GM18858 (cell line): ENCODE results near the gene DYNLT4.
"Not testable (repeated sequence)": the region's sequence is repeated elsewhere in the genome, so short reads cannot be mapped to it uniquely, and the experiment has no call there.

Experiments used
- ATAC-seq: cut with Tn5 transposase; IDR thresholded peaks from one replicate; pipeline ENCODE4 v1.9.1; 2021; ENCODE audit not compliant: unreplicated experiment

Gene DYNLT4

GRCh38 chr1:44810762-44811105 lies 3.6 kb upstream of the DYNLT4 start:
- ATAC-seq = not testable (repeated sequence)

GRCh38 chr1:44810101-44810761 lies 3.1 kb upstream of the DYNLT4 start:
- no peak for ATAC-seq

- peak; percentile 35 for ATAC-seq
Measured at GRCh38 chr1:44808938-44809917, 2.1 kb upstream of the DYNLT4 start.

- ATAC-seq = no peak
Measured at GRCh38 chr1:44808063-44808937, 1.1 kb upstream of the DYNLT4 start, which contains the start of gene BTBD19. Gene BTBD19 (plus strand): TSS chr1:44808523. CDS start chr1:44808821, 298 bp downstream.

GRCh38 chr1:44807364-44808062 lies 362 bp upstream of the DYNLT4 start:
- ATAC-seq = no peak

- ATAC-seq = no peak
Measured at GRCh38 chr1:44806025-44806703, 987 bp downstream of the DYNLT4 start.

GRCh38 chr1:44805311-44806024 lies 1.7 kb downstream of the DYNLT4 start:
- ATAC-seq = no peak

DNA sequence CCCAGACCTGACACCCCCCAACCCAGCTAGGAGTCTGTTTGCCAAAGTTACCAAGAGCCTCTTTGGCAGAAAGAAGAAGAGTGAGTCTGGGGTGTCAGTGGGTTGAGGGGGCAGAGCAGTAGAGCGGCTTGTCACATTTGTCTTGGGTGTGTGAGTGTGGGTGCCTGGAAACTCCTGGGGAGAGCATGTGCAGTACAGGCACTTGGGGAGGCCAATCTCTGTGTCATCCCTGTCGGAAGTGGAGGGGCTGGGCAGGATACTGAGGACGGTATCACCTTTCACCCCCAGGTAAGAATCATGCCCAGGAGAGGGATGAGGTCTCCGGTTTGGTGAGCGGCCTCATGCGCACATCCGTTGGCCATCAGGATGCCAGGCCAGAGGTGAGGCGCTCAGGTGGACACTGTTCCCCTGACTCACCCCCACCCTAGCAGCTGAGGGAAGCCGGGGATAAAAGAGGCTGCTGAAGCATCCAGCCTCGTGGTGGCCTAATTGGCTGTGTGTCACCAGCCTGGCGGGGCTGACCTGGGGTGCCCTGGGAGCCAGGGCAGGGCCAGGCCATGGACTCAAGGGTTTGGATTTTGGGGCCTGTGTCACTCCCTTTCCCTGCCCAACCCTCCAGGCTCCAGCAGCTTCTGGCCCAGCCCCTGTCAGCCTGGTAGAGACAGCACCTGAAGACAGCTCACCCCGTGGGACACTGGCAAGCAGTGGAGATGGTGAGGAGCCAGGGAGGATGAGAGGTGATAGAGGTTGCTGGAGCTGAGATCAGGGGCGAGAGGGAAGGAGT lies 3.6 kb downstream of the DYNLT4 start:
- ATAC-seq = no peak

DNA sequence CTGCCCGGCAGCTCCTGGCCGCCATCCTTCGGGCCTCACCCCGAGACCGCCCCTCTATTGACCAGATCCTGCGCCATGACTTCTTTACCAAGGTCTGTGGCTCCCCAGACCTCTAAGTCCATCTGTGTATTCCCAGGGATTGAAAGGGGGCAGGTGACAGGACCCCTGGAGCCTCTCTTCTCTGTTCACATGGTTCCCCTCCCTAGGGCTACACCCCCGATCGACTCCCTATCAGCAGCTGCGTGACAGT lies 4.2 kb downstream of the DYNLT4 start:
- ATAC-seq = no peak

GRCh38 chr1:44802306-44803061 lies 4.7 kb downstream of the DYNLT4 start:
- no peak for ATAC-seq

- ATAC-seq = no peak
Measured at GRCh38 chr1:44801491-44802305, 5.5 kb downstream of the DYNLT4 start.

DNA sequence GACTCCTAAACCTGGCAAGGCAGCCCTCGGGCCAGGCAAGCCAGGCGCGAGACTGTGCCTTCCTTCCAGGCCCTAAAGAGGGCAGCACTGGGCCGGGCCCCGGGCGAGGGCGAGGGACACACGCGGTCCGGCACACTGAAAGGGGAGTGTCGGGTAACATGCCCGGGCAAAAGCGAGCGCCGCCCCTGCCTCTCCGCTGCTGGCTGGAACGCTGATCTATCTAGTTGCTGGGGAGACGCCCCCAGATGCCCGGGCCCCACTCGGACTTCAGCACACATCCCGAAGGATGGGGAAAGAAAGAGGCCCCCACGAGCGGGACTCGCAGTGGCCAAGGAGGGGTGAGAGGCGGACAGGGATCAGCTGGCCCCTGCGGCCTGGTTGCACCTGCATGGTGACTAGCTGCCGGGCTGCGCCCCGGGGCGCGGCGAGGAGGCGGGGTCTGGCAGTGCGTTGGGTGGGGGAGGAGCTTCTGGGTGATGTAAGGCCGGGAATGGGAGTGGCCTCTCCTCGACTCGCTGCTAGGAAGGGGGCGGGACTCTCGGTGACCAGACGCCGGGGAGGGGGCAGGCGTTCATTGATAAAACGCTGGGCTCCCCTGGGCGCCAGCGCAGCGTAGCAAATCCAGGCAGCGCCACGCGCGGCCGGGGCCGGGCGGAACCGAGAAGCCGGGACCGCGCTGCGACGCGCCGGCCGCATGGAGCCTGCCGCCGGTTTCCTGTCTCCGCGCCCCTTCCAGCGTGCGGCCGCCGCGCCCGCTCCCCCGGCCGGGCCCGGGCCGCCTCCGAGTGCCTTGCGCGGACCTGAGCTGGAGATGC lies 7.2 kb downstream of the DYNLT4 start, which contains the start of gene PLK3:
Gene PLK3, plus strand, starts transcription at position 608 of the 815 bp plus-strand sequence. Its CDS starts 87 bp downstream, at position 695.
- ATAC-seq = peak; percentile 60

- ATAC-seq = no peak
Measured at GRCh38 chr1:44798481-44799365, 8.4 kb downstream of the DYNLT4 start.

DNA sequence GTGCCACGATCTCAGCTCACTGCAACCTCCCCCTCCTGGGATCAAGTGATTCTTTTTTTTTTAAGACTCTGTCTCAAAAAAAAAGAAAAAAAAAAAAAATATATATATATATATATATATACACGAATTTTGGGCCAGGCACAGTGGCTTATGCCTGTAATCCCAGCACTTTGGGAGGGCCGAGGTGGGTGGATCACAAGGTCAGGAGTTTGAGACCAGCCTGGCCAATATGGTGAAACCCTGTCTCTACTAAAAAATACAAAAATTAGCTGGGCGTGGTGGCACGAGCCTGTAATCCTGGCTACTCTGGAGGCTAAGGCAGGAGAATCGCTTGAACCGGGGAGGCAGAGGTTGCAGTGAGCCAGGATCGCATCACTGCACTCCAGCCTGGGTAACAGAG lies 9.3 kb downstream of the DYNLT4 start:
- ATAC-seq = not testable (repeated sequence)
